Measurements from ENCODE around the gene NDOR1. TPM values are rescaled to one million over a fixed set of nuclear protein-coding genes. Genes with fewer than 3 reads are reported as not detected.

Gene NDOR1
- total RNA-seq, 4 donors from 2014 or later, result 4.5 to 14.9 TPM; not detected in 2

DNA sequence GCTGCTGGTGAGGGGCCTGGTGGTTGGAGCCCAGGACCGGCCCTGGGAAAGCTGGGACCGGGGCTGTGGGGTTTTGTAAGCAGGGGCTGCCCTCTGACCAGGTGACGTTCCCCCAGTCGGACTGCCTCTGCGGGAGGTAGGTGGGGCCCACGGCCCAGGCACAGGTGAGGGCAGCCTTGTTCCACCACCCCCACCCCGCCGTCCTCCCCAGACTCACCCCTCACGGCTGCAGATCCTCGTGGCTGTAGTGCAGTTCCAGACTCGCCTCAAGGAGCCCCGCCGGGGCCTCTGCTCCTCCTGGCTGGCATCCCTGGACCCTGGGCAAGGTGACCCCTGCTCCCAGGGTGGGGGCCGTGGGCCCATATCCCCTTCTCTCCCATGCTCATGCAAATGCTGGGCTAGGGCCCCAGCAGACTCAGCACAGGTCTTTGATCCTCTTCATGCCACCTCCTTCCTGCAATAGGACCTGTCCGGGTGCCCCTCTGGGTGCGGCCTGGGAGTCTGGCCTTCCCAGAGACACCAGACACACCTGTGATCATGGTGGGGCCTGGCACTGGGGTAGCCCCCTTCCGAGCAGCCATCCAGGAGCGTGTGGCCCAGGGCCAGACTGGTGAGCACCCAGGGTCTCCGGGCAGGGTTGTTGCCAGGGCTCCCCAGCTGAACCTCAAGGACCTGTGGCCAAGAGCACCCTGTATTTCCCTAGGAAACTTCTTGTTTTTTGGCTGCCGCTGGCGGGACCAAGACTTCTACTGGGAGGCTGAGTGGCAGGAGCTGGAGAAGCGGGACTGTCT lies 9.9 kb downstream of the NDOR1 start:
- H3K27ac ChIP-seq, result no peak overlapping the region
- TF ChIP-seq POLR2A (IDR thresholded peaks at IDR 0.05), result no peak
- TF ChIP-seq, protein P1, sequence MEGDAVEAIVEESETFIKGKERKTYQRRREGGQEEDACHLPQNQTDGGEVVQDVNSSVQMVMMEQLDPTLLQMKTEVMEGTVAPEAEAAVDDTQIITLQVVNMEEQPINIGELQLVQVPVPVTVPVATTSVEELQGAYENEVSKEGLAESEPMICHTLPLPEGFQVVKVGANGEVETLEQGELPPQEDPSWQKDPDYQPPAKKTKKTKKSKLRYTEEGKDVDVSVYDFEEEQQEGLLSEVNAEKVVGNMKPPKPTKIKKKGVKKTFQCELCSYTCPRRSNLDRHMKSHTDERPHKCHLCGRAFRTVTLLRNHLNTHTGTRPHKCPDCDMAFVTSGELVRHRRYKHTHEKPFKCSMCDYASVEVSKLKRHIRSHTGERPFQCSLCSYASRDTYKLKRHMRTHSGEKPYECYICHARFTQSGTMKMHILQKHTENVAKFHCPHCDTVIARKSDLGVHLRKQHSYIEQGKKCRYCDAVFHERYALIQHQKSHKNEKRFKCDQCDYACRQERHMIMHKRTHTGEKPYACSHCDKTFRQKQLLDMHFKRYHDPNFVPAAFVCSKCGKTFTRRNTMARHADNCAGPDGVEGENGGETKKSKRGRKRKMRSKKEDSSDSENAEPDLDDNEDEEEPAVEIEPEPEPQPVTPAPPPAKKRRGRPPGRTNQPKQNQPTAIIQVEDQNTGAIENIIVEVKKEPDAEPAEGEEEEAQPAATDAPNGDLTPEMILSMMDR (IDR thresholded peaks at IDR 0.05), result no peak
- no peaks in the 10 kb centered on the region for H3K27me3 ChIP-seq
- no peaks in the 10 kb centered on the region for H3K9me3 ChIP-seq
- peaks cover 0 to 6% of the 10 kb centered on the region in 2 donors for H3K4me1 ChIP-seq
- H3K4me3 ChIP-seq, result no peak overlapping the region
- intact Hi-C loops (cut with DNase I; ENCODE audit: low total_unique reads), result no loop called here
- no peak for DNase-seq
- no peaks in the 10 kb centered on the region for H3K36me3 ChIP-seq

DNA sequence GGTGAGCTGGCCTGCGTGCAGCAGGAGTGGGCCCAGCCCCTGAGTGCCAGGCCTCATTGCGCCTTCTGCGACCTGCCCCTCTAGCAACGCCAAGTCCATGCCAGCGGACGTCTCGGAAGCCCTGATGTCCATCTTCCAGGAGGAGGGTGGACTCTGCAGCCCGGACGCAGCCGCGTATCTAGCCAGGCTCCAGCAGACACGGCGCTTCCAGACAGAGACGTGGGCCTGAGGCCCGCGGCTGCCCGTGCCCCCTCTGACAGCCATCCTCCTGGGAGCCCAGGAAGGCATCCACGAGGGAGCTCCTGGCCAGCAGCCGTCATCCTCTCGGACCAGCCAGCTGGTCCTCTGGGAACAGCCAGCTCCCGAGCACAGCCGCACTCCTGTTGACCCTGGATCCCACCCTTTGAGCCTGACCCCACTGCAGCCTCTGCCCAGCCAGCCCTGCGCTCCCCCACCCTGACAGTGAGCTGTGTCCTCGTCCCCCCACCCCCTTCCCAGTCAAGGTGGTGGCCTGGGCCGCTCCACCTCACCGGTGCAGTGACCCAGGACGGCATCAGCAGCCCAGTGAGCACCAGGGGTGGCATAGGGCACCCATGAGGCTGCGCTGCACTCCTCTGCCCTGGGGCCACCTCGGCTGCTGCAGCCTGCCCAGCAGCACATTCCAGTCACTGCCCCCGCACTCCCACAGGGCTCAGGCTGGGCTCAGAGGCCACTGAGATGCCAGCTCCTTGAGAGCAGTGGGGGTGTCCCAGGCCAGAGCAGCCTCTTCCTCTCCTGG lies 10.9 kb downstream of the NDOR1 start:
- intact Hi-C loops (cut with DNase I; ENCODE audit: low total_unique reads), result no loop called here
- Histone ChIP-seq H3K4me3 (no peak overlapping the region), H3K27ac (no peak overlapping the region), H3K9me3 (no peaks in the 10 kb centered on the region), H3K27me3 (no peaks in the 10 kb centered on the region), H3K36me3 (no peaks in the 10 kb centered on the region), H3K4me1 (peaks cover 0 to 7% of the 10 kb centered on the region in 2 donors)
- no peak for DNase-seq
- TF ChIP-seq POLR2A (IDR thresholded peaks at IDR 0.05), result no peak
- TF ChIP-seq, protein P1 (IDR thresholded peaks at IDR 0.05), result no peak

DNA sequence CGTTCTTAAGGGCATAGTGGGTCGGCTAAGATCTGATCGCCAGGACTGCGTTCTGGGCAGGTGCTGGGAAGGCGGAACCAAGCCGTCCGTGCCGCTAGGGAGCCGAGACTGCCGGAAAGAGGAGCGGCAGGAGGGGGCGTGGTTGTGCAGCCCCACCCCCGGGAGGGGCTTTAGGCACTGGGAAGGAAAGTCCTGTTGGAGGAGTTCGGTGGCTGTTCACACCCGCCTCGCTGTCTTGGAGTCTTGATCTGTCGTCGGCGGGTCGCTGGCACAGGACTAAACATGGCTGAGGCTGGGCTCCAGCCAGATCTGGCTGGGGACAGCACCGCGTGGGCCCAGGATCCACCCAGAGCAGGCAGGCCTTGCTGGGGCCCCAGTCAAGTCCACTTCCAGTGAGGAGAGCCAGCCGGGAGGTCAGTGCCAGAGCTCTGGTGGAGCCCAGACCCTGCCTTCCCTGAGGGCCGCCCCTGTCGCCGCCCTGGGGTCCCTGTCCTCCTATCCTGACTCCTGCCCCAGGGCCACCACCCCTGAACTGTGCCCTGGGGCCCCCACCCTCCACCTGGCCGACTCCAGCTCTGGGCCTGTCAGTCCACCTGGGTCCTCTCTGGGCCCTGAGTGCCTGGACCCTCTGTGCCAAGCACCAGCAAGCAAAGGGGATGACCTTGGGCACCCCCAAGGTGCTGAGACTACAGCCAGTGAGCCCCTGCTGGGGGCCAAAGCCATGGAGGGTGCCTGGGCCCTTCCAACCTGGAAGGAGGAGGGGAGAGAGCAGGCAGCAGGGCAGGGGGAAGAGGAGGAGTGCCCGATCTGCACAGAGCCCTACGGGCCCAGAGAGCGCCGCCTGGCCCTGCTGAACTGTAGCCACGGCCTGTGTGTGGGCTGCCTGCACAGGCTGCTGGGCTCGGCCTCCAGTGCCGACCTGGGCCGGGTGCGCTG lies 12.0 kb downstream of the NDOR1 start:
- DNase-seq, result peak in 1 of 2 donors; percentile 62
- H3K4me3 ChIP-seq, result no peak overlapping the region

DNA sequence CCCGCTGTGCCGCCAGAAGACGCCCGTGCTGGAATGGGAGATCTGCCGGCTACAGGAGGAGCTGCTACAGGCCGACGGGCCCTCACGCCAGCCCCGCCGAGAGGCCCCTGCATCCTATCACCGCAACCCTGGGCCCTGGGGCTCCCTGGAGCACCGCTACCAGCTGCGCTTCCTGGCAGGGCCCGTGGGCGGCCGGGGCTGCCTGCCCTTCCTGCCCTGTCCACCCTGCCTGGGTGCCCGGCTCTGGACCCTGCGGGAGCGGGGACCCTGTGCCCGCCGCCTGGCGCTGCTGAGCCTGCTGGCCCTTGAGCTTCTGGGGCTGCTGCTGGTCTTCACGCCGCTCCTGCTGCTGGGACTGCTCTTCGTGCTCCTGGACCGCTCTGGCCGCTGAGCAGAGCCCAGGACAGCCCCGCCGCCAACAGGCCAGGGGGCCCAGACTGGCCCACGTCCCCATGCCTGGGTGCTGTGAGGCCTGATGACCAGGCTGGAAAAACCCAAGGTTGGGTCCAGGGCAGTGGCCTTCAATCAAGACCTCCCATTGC lies 12.8 kb downstream of the NDOR1 start:
- Histone ChIP-seq H3K36me3 (no peaks in the 10 kb centered on the region), H3K4me3 (no peak overlapping the region), H3K27ac (no peak overlapping the region), H3K9me3 (no peaks in the 10 kb centered on the region), H3K27me3 (no peaks in the 10 kb centered on the region), H3K4me1 (peaks cover 0 to 19% of the 10 kb centered on the region in 2 donors)
- intact Hi-C loops (cut with DNase I; ENCODE audit: low total_unique reads), result no loop called here
- TF ChIP-seq POLR2A (IDR thresholded peaks at IDR 0.05), result no peak
- TF ChIP-seq, protein P1 (IDR thresholded peaks at IDR 0.05), result no peak
- DNase-seq, result no peak

More for the DNA sequence above, 12.0 kb downstream of the NDOR1 start:
- Histone ChIP-seq H3K9me3 (no peaks in the 10 kb centered on the region), H3K36me3 (no peaks in the 10 kb centered on the region), H3K27me3 (no peaks in the 10 kb centered on the region), H3K4me1 (peaks cover 0 to 14% of the 10 kb centered on the region in 2 donors), H3K27ac (no peak overlapping the region)
- intact Hi-C loops (cut with DNase I; ENCODE audit: low total_unique reads), result no loop called here
- TF ChIP-seq POLR2A (IDR thresholded peaks at IDR 0.05), result peak in 1 of 2 donors; percentile 43
- TF ChIP-seq, protein P1 (IDR thresholded peaks at IDR 0.05), result no peak
